ENCODE data around the gene FAAP100. TPM values are rescaled to one million over a fixed set of nuclear protein-coding genes. Genes with fewer than 3 reads are reported as not detected.

Gene FAAP100
- polyA plus RNA-seq, 1 donor from 2014 or later = 56.3 TPM

GRCh38 chr17:81493198-81494038, 58.7 kb downstream of the FAAP100 start:
- no peak for TF ChIP-seq SMC3 (conservative IDR thresholded peaks at IDR 0.05; ENCODE audit: poor library complexity)
- TF ChIP-seq MXI1 (conservative IDR thresholded peaks at IDR 0.05; ENCODE audit: poor library complexity, severe bottlenecking) = no peak
- no peak for TF ChIP-seq CTCF (IDR thresholded peaks at IDR 0.05; ENCODE audit: poor library complexity, severe bottlenecking)
- no peak for TF ChIP-seq RAD21 (conservative IDR thresholded peaks at IDR 0.05)
- no peak for TF ChIP-seq POLR2AphosphoS5 (IDR thresholded peaks at IDR 0.05)
- no peak for TF ChIP-seq TAF1 (IDR thresholded peaks at IDR 0.05; ENCODE audit: low read depth)
- TF ChIP-seq REST (IDR thresholded peaks at IDR 0.05; ENCODE audit: borderline replicate concordance) = no peak
- TF ChIP-seq EP300 (conservative IDR thresholded peaks at IDR 0.05; ENCODE audit: poor library complexity, severe bottlenecking) = no peak
- TF ChIP-seq EZH2 (IDR thresholded peaks at IDR 0.05; ENCODE audit: borderline replicate concordance, insufficient read depth, low read length, poor library complexity, severe bottlenecking) = no peak
- H3K36me3 ChIP-seq (ENCODE audit: insufficient read depth, low read length) = no peaks in the 10 kb centered on the region
- H3K27me3 ChIP-seq (ENCODE audit: insufficient read depth, low read depth, low read length) = no peaks in the 10 kb centered on the region
- H3K9ac ChIP-seq (ENCODE audit: low read length) = no peak overlapping the region
- H3K79me2 ChIP-seq (replicated peaks; ENCODE audit: insufficient read depth, low read length) = peaks cover 6% of the 10 kb centered on the region
- no peak overlapping the region for H3K4me2 ChIP-seq (ENCODE audit: low read length)
- no peaks in the 10 kb centered on the region for H3F3A ChIP-seq (ENCODE audit: insufficient read depth, low read length, poor library complexity, severe bottlenecking)
- no peak overlapping the region for H3K27ac ChIP-seq (ENCODE audit: low read length)
- H3K9me3 ChIP-seq (ENCODE audit: low read length) = no peaks in the 10 kb centered on the region
- H3K9me2 ChIP-seq (ENCODE audit: insufficient read depth, low read length) = no peaks in the 10 kb centered on the region
- H2AFZ ChIP-seq (ENCODE audit: low read depth, low read length) = no peak overlapping the region
- H4K20me1 ChIP-seq (ENCODE audit: insufficient read depth) = no peaks in the 10 kb centered on the region
- H3K4me3 ChIP-seq (ENCODE audit: low read length) = no peak overlapping the region

- H3K4me3 ChIP-seq (ENCODE audit: low read length) = no peak overlapping the region
- H3K9me2 ChIP-seq (ENCODE audit: insufficient read depth, low read length) = no peaks in the 10 kb centered on the region
- H3K79me2 ChIP-seq (replicated peaks; ENCODE audit: insufficient read depth, low read length) = peaks cover 6% of the 10 kb centered on the region
- TF ChIP-seq EP300 (conservative IDR thresholded peaks at IDR 0.05; ENCODE audit: poor library complexity, severe bottlenecking) = no peak
- no peak for TF ChIP-seq RAD21 (conservative IDR thresholded peaks at IDR 0.05)
- no peak for TF ChIP-seq CTCF (IDR thresholded peaks at IDR 0.05; ENCODE audit: poor library complexity, severe bottlenecking)
- no peak for TF ChIP-seq REST (IDR thresholded peaks at IDR 0.05; ENCODE audit: borderline replicate concordance)
- no peak for TF ChIP-seq MXI1 (conservative IDR thresholded peaks at IDR 0.05; ENCODE audit: poor library complexity, severe bottlenecking)
- TF ChIP-seq TAF1 (IDR thresholded peaks at IDR 0.05; ENCODE audit: low read depth) = no peak
- no peak overlapping the region for H3K4me2 ChIP-seq (ENCODE audit: low read length)
- H3F3A ChIP-seq (ENCODE audit: insufficient read depth, low read length, poor library complexity, severe bottlenecking) = no peaks in the 10 kb centered on the region
- no peaks in the 10 kb centered on the region for H3K9me3 ChIP-seq (ENCODE audit: low read length)
- no peaks in the 10 kb centered on the region for H3K36me3 ChIP-seq (ENCODE audit: insufficient read depth, low read length)
- H3K27ac ChIP-seq (ENCODE audit: low read length) = no peak overlapping the region
- H2AFZ ChIP-seq (ENCODE audit: low read depth, low read length) = no peak overlapping the region
- no peaks in the 10 kb centered on the region for H4K20me1 ChIP-seq (ENCODE audit: insufficient read depth)
- H3K27me3 ChIP-seq (ENCODE audit: insufficient read depth, low read depth, low read length) = no peaks in the 10 kb centered on the region
- no peak overlapping the region for H3K9ac ChIP-seq (ENCODE audit: low read length)
These were observed 59.4 kb downstream of the FAAP100 start for GRCh38 chr17:81492706-81493105.
